GM23338 (cell line): ENCODE measurements around the gene COL4A1. TPM values are rescaled to one million over a fixed set of nuclear protein-coding genes. Genes with fewer than 3 reads are reported as not detected.

Experiments used
- ATAC-seq: fragments of 200-7000 bp; cut with Tn5 transposase; 3 replicates; pipeline ENCODE4 v1.9.1; 2020
- DNase-seq: peaks from one replicate; pipeline ENCODE4 v3.0.0-alpha.2; 2015; ENCODE audit warnings: low spot score
- H2AFZ ChIP-seq: fragments of 200-600 bp; sonication (generic); 2 replicates; pipeline ENCODE4 v1.8.0; 2016; ENCODE audit warnings: antibody characterized with exemption, mild to moderate bottlenecking, moderate library complexity
- H3F3A ChIP-seq: fragments of 200-600 bp; sonication (generic); replicated peaks from 2 replicates; pipeline ENCODE4 v1.8.0; 2017; ENCODE audit warnings: antibody characterized with exemption, mixed run types, low read depth
- H3K27ac ChIP-seq: fragments of 200-600 bp; sonication (generic); 2 replicates; pipeline ENCODE4 v1.6.1; 2016; ENCODE audit warnings: low read depth
- H3K27me3 ChIP-seq: fragments of 200-600 bp; sonication (generic); 2 replicates; pipeline ENCODE4 v1.8.0; 2016; ENCODE audit warnings: mild to moderate bottlenecking, mixed run types, moderate library complexity; ENCODE audit not compliant: insufficient read depth
- H3K36me3 ChIP-seq: fragments of 200-600 bp; sonication (generic); 2 replicates; pipeline ENCODE4 v1.8.0; 2016; ENCODE audit warnings: mild to moderate bottlenecking; ENCODE audit not compliant: insufficient read depth
- H3K4me1 ChIP-seq: fragments of 200-600 bp; sonication (generic); 2 replicates; pipeline ENCODE4 v1.8.0; 2016; ENCODE audit warnings: mild to moderate bottlenecking, moderate library complexity; ENCODE audit not compliant: insufficient read depth
- H3K4me2 ChIP-seq: fragments of 200-600 bp; sonication (generic); 2 replicates; pipeline ENCODE4 v1.7.1; 2017; ENCODE audit warnings: mixed run types
- H3K4me3 ChIP-seq: fragments of 200-600 bp; sonication (generic); 2 replicates; pipeline ENCODE4 v1.6.1; 2016; ENCODE audit warnings: mixed run types
- H3K79me2 ChIP-seq: fragments of 200-600 bp; sonication (generic); replicated peaks from 2 replicates; pipeline ENCODE4 v1.8.0; 2017; ENCODE audit warnings: mild to moderate bottlenecking; ENCODE audit not compliant: insufficient read depth
- H3K9me2 ChIP-seq: fragments of 200-600 bp; sonication (generic); 2 replicates; pipeline ENCODE4 v1.8.0; 2017; ENCODE audit not compliant: insufficient read depth
- H4K20me1 ChIP-seq: fragments of 200-600 bp; sonication (generic); replicated peaks from 2 replicates; pipeline ENCODE4 v1.8.0; 2017; ENCODE audit warnings: mild to moderate bottlenecking; ENCODE audit not compliant: insufficient read depth
- H3K27ac Mint-ChIP-seq: 2 replicates; pipeline ENCODE4 v1.8.0; 2020; ENCODE audit warnings: inconsistent platforms, mild to moderate bottlenecking, moderate library complexity, mixed read lengths
- H3K27me3 Mint-ChIP-seq: 3 replicates; pipeline ENCODE4 v1.8.0; 2022; ENCODE audit warnings: low read depth, mild to moderate bottlenecking, moderate library complexity, mixed read lengths, inconsistent platforms; ENCODE audit not compliant: insufficient read depth, poor library complexity
- H3K36me3 Mint-ChIP-seq: 3 replicates; pipeline ENCODE4 v1.8.0; 2021; ENCODE audit warnings: low read depth, mild to moderate bottlenecking, inconsistent platforms, moderate library complexity, mixed read lengths
- H3K4me1 Mint-ChIP-seq: 3 replicates; pipeline ENCODE4 v1.8.0; 2020; ENCODE audit warnings: mild to moderate bottlenecking, inconsistent platforms, mixed read lengths
- H3K4me3 Mint-ChIP-seq: 3 replicates; pipeline ENCODE4 v1.8.0; 2021; ENCODE audit warnings: moderate library complexity, mild to moderate bottlenecking, inconsistent platforms, mixed read lengths
- H3K9me3 Mint-ChIP-seq: 3 replicates; pipeline ENCODE4 v1.8.0; 2020; ENCODE audit warnings: moderate library complexity, mild to moderate bottlenecking, inconsistent platforms, mixed read lengths
- CREB1 ChIP-seq: fragments of 250-450 bp; sonication (Bioruptor Pico); IDR thresholded peaks from 2 replicates; pipeline ENCODE4 v1.5.0; 2020; ENCODE audit warnings: low read depth, mild to moderate bottlenecking, moderate library complexity
- CTCF ChIP-seq, 2 experiments: fragments of 200-600 bp in 1 of 2; sonication (generic) in 1 of 2; conservative IDR thresholded peaks; 2 replicates each; pipeline versions ENCODE4 v1.5.1 to v1.6.1; 2016 to 2017; ENCODE audit warnings: antibody characterized with exemption in 2 of 2, low read depth in 2 of 2, mild to moderate bottlenecking in 2 of 2, moderate library complexity in 1 of 2
- ETS1 ChIP-seq: IDR thresholded peaks from 2 replicates; pipeline ENCODE4 v1.6.1; 2016; ENCODE audit warnings: antibody characterized with exemption
- EZH2 ChIP-seq: fragments of 200-600 bp; sonication (generic); IDR thresholded peaks from one replicate; pipeline ENCODE4 v1.8.0; 2017; ENCODE audit warnings: antibody characterized with exemption, mild to moderate bottlenecking, low read depth; ENCODE audit not compliant: unreplicated experiment
- EZH2phosphoT487 ChIP-seq: fragments of 200-600 bp; sonication (generic); IDR thresholded peaks from one replicate; pipeline ENCODE4 v1.8.1; 2018; ENCODE audit warnings: antibody characterized with exemption; ENCODE audit not compliant: unreplicated experiment
- JUNB ChIP-seq: IDR thresholded peaks from one replicate; pipeline ENCODE4 v1.6.1; 2016; ENCODE audit warnings: antibody characterized with exemption; ENCODE audit not compliant: unreplicated experiment
- REST ChIP-seq: IDR thresholded peaks from one replicate; pipeline ENCODE4 v1.6.1; 2018; ENCODE audit warnings: antibody characterized with exemption; ENCODE audit not compliant: unreplicated experiment
- STAT1 ChIP-seq: IDR thresholded peaks from one replicate; pipeline ENCODE4 v1.6.1; 2016; ENCODE audit warnings: antibody characterized with exemption; ENCODE audit not compliant: unreplicated experiment
- ZNF114 ChIP-seq: fragments of 250-450 bp; sonication (Bioruptor Pico); IDR thresholded peaks from 2 replicates; pipeline ENCODE4 v1.5.0; 2020; ENCODE audit warnings: mild to moderate bottlenecking, moderate library complexity
- ZNF331 ChIP-seq: fragments of 250-450 bp; sonication (Bioruptor Pico); IDR thresholded peaks from 2 replicates; pipeline ENCODE4 v1.5.0; 2020; ENCODE audit warnings: low read depth, mild to moderate bottlenecking, moderate library complexity
- polyA plus RNA-seq: library from polyadenylated mRNA; unstranded; fragments of >200 nt; fragmentation: Nextera tagmentation; extraction: Ambion mirVana; gene quantifications from 2 replicates; pipeline ENCODE4 v1.2.1, GENCODE V29; 2016
- total RNA-seq: library from RNA; depleted of rRNA; stranded (reverse); fragments of >200 nt; shearing (Covaris generic); gene quantifications from 2 replicates; pipeline ENCODE4 v1.2.3, GENCODE V29; 2014
- TF ChIP-seq, protein P1 (sequence below): fragments of 250-450 bp; sonication (Bioruptor Pico); IDR thresholded peaks from 2 replicates; pipeline ENCODE4 v1.5.0; 2020; ENCODE audit warnings: mild to moderate bottlenecking, moderate library complexity

Gene COL4A1
- total and polyA plus RNA-seq, 2 experiments from 2014 or later: 39.1 to 110 TPM

DNA sequence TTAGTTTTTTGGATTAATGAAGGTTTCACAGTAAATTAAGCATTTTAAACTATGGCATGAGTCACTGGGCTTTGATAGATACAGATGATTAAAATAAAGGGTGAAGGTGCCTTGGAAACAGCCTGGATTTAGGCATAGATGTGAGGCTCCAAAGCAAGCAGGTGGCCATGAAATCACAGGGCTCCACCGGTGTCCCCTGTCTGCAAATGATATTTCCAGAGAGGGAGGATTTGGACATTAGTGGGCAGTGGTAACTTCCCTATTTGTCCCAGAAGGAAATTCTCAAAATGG lies 127.2 kb downstream of the COL4A1 start (continued):
- TF ChIP-seq STAT1: no peak
- TF ChIP-seq EZH2phosphoT487: no peak
- no peak for TF ChIP-seq EZH2
- TF ChIP-seq ZNF331 (CRISPR knock-in tag): no peak
- no peak for TF ChIP-seq CTCF (conservative IDR thresholded peaks at IDR 0.05; ENCODE audit: low read depth in 2 of 2)
- TF ChIP-seq ZNF114: no peak
- no peak for TF ChIP-seq ETS1

GRCh38 chr13:110179116-110179856 lies 127.7 kb downstream of the COL4A1 start:
- peaks cover 12% of the 10 kb centered on the region for H3K4me1 Mint-ChIP-seq
- H3K36me3 Mint-ChIP-seq: peaks cover 43% of the 10 kb centered on the region
- no peak overlapping the region for H3K4me3 Mint-ChIP-seq
- H3K9me3 Mint-ChIP-seq: no peaks in the 10 kb centered on the region; the same call in 2 of the 3 replicates
- H3K9me2 ChIP-seq: no peaks in the 10 kb centered on the region
- no peak overlapping the region for H3K4me3 ChIP-seq
- H3F3A ChIP-seq: no peaks in the 10 kb centered on the region
- no peaks in the 10 kb centered on the region for H4K20me1 ChIP-seq
- ATAC-seq: no peak
- no peaks in the 10 kb centered on the region for H3K27me3 Mint-ChIP-seq
- no peak overlapping the region for H3K4me2 ChIP-seq
- H3K79me2 ChIP-seq: no peaks in the 10 kb centered on the region
- DNase-seq: no peak
- no peak overlapping the region for H3K27ac Mint-ChIP-seq
- no peaks in the 10 kb centered on the region for H3K4me1 ChIP-seq
- no peaks in the 10 kb centered on the region for H3K27me3 ChIP-seq
- no peak overlapping the region for H3K27ac ChIP-seq
- H3K36me3 ChIP-seq: peaks cover 3% of the 10 kb centered on the region
- H2AFZ ChIP-seq: no peak overlapping the region
- TF ChIP-seq, protein P1, sequence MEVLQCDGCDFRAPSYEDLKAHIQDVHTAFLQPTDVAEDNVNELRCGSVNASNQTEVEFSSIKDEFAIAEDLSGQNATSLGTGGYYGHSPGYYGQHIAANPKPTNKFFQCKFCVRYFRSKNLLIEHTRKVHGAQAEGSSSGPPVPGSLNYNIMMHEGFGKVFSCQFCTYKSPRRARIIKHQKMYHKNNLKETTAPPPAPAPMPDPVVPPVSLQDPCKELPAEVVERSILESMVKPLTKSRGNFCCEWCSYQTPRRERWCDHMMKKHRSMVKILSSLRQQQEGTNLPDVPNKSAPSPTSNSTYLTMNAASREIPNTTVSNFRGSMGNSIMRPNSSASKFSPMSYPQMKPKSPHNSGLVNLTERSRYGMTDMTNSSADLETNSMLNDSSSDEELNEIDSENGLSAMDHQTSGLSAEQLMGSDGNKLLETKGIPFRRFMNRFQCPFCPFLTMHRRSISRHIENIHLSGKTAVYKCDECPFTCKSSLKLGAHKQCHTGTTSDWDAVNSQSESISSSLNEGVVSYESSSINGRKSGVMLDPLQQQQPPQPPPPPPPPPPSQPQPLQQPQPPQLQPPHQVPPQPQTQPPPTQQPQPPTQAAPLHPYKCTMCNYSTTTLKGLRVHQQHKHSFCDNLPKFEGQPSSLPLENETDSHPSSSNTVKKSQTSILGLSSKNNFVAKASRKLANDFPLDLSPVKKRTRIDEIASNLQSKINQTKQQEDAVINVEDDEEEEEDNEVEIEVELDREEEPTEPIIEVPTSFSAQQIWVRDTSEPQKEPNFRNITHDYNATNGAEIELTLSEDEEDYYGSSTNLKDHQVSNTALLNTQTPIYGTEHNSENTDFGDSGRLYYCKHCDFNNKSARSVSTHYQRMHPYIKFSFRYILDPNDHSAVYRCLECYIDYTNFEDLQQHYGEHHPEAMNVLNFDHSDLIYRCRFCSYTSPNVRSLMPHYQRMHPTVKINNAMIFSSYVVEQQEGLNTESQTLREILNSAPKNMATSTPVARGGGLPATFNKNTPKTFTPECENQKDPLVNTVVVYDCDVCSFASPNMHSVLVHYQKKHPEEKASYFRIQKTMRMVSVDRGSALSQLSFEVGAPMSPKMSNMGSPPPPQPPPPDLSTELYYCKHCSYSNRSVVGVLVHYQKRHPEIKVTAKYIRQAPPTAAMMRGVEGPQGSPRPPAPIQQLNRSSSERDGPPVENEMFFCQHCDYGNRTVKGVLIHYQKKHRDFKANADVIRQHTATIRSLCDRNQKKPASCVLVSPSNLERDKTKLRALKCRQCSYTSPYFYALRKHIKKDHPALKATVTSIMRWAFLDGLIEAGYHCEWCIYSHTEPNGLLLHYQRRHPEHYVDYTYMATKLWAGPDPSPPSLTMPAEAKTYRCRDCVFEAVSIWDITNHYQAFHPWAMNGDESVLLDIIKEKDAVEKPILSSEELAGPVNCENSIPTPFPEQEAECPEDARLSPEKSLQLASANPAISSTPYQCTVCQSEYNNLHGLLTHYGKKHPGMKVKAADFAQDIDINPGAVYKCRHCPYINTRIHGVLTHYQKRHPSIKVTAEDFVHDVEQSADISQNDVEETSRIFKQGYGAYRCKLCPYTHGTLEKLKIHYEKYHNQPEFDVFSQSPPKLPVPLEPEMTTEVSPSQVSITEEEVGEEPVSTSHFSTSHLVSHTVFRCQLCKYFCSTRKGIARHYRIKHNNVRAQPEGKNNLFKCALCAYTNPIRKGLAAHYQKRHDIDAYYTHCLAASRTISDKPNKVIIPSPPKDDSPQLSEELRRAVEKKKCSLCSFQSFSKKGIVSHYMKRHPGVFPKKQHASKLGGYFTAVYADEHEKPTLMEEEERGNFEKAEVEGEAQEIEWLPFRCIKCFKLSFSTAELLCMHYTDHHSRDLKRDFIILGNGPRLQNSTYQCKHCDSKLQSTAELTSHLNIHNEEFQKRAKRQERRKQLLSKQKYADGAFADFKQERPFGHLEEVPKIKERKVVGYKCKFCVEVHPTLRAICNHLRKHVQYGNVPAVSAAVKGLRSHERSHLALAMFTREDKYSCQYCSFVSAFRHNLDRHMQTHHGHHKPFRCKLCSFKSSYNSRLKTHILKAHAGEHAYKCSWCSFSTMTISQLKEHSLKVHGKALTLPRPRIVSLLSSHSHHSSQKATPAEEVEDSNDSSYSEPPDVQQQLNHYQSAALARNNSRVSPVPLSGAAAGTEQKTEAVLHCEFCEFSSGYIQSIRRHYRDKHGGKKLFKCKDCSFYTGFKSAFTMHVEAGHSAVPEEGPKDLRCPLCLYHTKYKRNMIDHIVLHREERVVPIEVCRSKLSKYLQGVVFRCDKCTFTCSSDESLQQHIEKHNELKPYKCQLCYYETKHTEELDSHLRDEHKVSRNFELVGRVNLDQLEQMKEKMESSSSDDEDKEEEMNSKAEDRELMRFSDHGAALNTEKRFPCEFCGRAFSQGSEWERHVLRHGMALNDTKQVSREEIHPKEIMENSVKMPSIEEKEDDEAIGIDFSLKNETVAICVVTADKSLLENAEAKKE (CRISPR knock-in tag): no peak
- no peak for TF ChIP-seq REST
- TF ChIP-seq CREB1 (CRISPR knock-in tag): no peak
- TF ChIP-seq JUNB: no peak
- TF ChIP-seq ZNF114: no peak
- no peak for TF ChIP-seq ETS1
- no peak for TF ChIP-seq EZH2phosphoT487
